ENCODE results near the gene ANTXR1.

ANTXR1 gene

DNA sequence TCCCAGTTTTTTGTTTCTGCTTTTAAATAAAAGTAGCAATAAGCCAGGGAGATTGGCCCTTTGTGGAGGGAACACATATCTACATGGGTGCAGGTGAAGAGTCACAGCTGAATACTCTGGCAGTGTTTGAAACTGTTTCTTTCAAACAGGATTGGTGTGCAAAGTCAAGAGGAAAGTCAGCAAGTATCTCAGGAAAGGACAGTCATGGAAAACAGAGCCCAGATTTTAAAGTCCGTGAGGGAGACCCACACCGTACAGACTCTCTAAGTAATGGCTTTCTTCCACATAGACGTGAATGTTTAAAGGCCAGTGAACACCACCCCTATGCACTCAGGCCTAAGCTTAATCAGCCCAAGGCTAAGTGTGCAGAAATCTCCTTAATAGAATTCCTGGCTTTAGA lies 278.7 kb downstream of the ANTXR1 start:
- H3K9me2 ChIP-seq (replicated peaks; ENCODE audit: low read depth, low read length), result no peaks in the 10 kb centered on the region
- no peak overlapping the region for H3K9ac ChIP-seq (ENCODE audit: low read depth, low read length, poor library complexity, severe bottlenecking)
- H3K9me3 ChIP-seq (ENCODE audit: insufficient read depth, low read depth, low read length), result no peaks in the 10 kb centered on the region
- no peak overlapping the region for H2AFZ ChIP-seq (ENCODE audit: low read length)
- H3K4me1 ChIP-seq (ENCODE audit: insufficient read depth, low read length, poor library complexity, severe bottlenecking), result no peaks in the 10 kb centered on the region
- H3K79me2 ChIP-seq (ENCODE audit: insufficient read depth, low read length), result no peaks in the 10 kb centered on the region
- no peak overlapping the region for H3K4me2 ChIP-seq (ENCODE audit: low read depth, low read length, poor library complexity, severe bottlenecking)
- H3K27me3 ChIP-seq (ENCODE audit: insufficient read depth, low read length, poor library complexity, severe bottlenecking), result no peaks in the 10 kb centered on the region
- H3K4me3 ChIP-seq (ENCODE audit: low read length, poor library complexity, severe bottlenecking), result no peak overlapping the region
- TF ChIP-seq, protein P1, sequence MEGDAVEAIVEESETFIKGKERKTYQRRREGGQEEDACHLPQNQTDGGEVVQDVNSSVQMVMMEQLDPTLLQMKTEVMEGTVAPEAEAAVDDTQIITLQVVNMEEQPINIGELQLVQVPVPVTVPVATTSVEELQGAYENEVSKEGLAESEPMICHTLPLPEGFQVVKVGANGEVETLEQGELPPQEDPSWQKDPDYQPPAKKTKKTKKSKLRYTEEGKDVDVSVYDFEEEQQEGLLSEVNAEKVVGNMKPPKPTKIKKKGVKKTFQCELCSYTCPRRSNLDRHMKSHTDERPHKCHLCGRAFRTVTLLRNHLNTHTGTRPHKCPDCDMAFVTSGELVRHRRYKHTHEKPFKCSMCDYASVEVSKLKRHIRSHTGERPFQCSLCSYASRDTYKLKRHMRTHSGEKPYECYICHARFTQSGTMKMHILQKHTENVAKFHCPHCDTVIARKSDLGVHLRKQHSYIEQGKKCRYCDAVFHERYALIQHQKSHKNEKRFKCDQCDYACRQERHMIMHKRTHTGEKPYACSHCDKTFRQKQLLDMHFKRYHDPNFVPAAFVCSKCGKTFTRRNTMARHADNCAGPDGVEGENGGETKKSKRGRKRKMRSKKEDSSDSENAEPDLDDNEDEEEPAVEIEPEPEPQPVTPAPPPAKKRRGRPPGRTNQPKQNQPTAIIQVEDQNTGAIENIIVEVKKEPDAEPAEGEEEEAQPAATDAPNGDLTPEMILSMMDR (conservative IDR thresholded peaks at IDR 0.05; ENCODE audit: low read length), result no peak
- TF ChIP-seq EZH2phosphoT487 (IDR thresholded peaks at IDR 0.05; ENCODE audit: borderline replicate concordance), result no peak
- H3K36me3 ChIP-seq (ENCODE audit: insufficient read depth, low read length), result no peaks in the 10 kb centered on the region
- no peaks in the 10 kb centered on the region for H3F3A ChIP-seq (ENCODE audit: low read depth)
- H4K20me1 ChIP-seq (ENCODE audit: insufficient read depth, low read length, poor library complexity, severe bottlenecking), result no peaks in the 10 kb centered on the region

- TF ChIP-seq EZH2phosphoT487 (IDR thresholded peaks at IDR 0.05; ENCODE audit: borderline replicate concordance), result no peak
- TF ChIP-seq, protein P1 (conservative IDR thresholded peaks at IDR 0.05; ENCODE audit: low read length), result no peak
- Histone ChIP-seq H3K9ac (ENCODE audit: low read depth, low read length, poor library complexity, severe bottlenecking) (no peak overlapping the region), H3K36me3 (ENCODE audit: insufficient read depth, low read length) (no peaks in the 10 kb centered on the region), H4K20me1 (ENCODE audit: insufficient read depth, low read length, poor library complexity, severe bottlenecking) (no peaks in the 10 kb centered on the region), H3K27me3 (ENCODE audit: insufficient read depth, low read length, poor library complexity, severe bottlenecking) (no peaks in the 10 kb centered on the region), H3K4me1 (ENCODE audit: insufficient read depth, low read length, poor library complexity, severe bottlenecking) (no peaks in the 10 kb centered on the region), H3K9me3 (ENCODE audit: insufficient read depth, low read depth, low read length) (no peaks in the 10 kb centered on the region), H3K4me2 (ENCODE audit: low read depth, low read length, poor library complexity, severe bottlenecking) (no peak overlapping the region), H3K4me3 (ENCODE audit: low read length, poor library complexity, severe bottlenecking) (no peak overlapping the region), H3F3A (ENCODE audit: low read depth) (no peaks in the 10 kb centered on the region), H3K79me2 (ENCODE audit: insufficient read depth, low read length) (no peaks in the 10 kb centered on the region), H2AFZ (ENCODE audit: low read length) (no peak overlapping the region), H3K9me2 (replicated peaks; ENCODE audit: low read depth, low read length) (no peaks in the 10 kb centered on the region)
Observed at GRCh38 chr2:69292256-69292655, 279.3 kb downstream of the ANTXR1 start.

- H3F3A ChIP-seq (ENCODE audit: low read depth), result no peaks in the 10 kb centered on the region
- H3K4me2 ChIP-seq (ENCODE audit: low read depth, low read length, poor library complexity, severe bottlenecking), result no peak overlapping the region
- H3K9me2 ChIP-seq (replicated peaks; ENCODE audit: low read depth, low read length), result no peaks in the 10 kb centered on the region
- H3K79me2 ChIP-seq (ENCODE audit: insufficient read depth, low read length), result no peaks in the 10 kb centered on the region
- TF ChIP-seq, protein P1 (conservative IDR thresholded peaks at IDR 0.05; ENCODE audit: low read length), result no peak
- no peak for TF ChIP-seq EZH2phosphoT487 (IDR thresholded peaks at IDR 0.05; ENCODE audit: borderline replicate concordance)
- H4K20me1 ChIP-seq (ENCODE audit: insufficient read depth, low read length, poor library complexity, severe bottlenecking), result no peaks in the 10 kb centered on the region
- H3K4me3 ChIP-seq (ENCODE audit: low read length, poor library complexity, severe bottlenecking), result no peak overlapping the region
- H3K9ac ChIP-seq (ENCODE audit: low read depth, low read length, poor library complexity, severe bottlenecking), result no peak overlapping the region
- H3K9me3 ChIP-seq (ENCODE audit: insufficient read depth, low read depth, low read length), result no peaks in the 10 kb centered on the region
- H3K27me3 ChIP-seq (ENCODE audit: insufficient read depth, low read length, poor library complexity, severe bottlenecking), result no peaks in the 10 kb centered on the region
- no peaks in the 10 kb centered on the region for H3K4me1 ChIP-seq (ENCODE audit: insufficient read depth, low read length, poor library complexity, severe bottlenecking)
- no peak overlapping the region for H2AFZ ChIP-seq (ENCODE audit: low read length)
- no peaks in the 10 kb centered on the region for H3K36me3 ChIP-seq (ENCODE audit: insufficient read depth, low read length)
Observed at GRCh38 chr2:69296421-69296820, 283.4 kb downstream of the ANTXR1 start.
